HepG2 (cell line): ENCODE results near the gene C19orf73. TPM values are rescaled to one million over a fixed set of nuclear protein-coding genes. Genes with fewer than 3 reads are reported as not detected.

Source experiments
- MAFG ChIP-seq: sonication (generic); formaldehyde crosslinking; IDR thresholded peaks from 2 replicates; pipeline ENCODE4 v1.5.1; 2020; ENCODE audit warnings: mild to moderate bottlenecking, missing genetic modification reagents
- NCOA1 ChIP-seq: sonication (generic); formaldehyde crosslinking; IDR thresholded peaks from 2 replicates; pipeline ENCODE4 v1.9.0; 2021; ENCODE audit warnings: missing genetic modification reagents
- TEAD3 ChIP-seq: optimal IDR thresholded peaks from 2 replicates; pipeline ENCODE3; 2016; ENCODE audit warnings: borderline replicate concordance
- U2AF2 ChIP-seq: fragments of 200-400 bp; formaldehyde crosslinking; IDR thresholded peaks from 2 replicates; pipeline ENCODE4 v1.6.1; 2017; ENCODE audit warnings: low read depth, mild to moderate bottlenecking, low read length
- WIZ ChIP-seq: sonication (generic); formaldehyde crosslinking; IDR thresholded peaks from 2 replicates; pipeline ENCODE4 v1.5.1; 2020; ENCODE audit warnings: mild to moderate bottlenecking, missing genetic modification reagents
- ZFP37 ChIP-seq: sonication (generic); formaldehyde crosslinking; IDR thresholded peaks from 2 replicates; pipeline ENCODE4 v1.4.0; 2020; ENCODE audit warnings: missing genetic modification reagents, borderline replicate concordance
- ZMYM2 ChIP-seq: sonication (generic); formaldehyde crosslinking; IDR thresholded peaks from 2 replicates; pipeline ENCODE4 v1.8.0; 2022; ENCODE audit warnings: mild to moderate bottlenecking, missing genetic modification reagents
- ZNF33A ChIP-seq: sonication (generic); formaldehyde crosslinking; IDR thresholded peaks from 2 replicates; pipeline ENCODE4 v1.5.1; 2020; ENCODE audit warnings: missing genetic modification reagents, mild to moderate bottlenecking, moderate library complexity, borderline replicate concordance
- ZNF44 ChIP-seq: sonication (generic); formaldehyde crosslinking; IDR thresholded peaks from 2 replicates; pipeline ENCODE4 v1.5.1; 2020; ENCODE audit warnings: mild to moderate bottlenecking, missing genetic modification reagents
- ZNF790 ChIP-seq: sonication (generic); formaldehyde crosslinking; IDR thresholded peaks from 2 replicates; pipeline ENCODE4 v1.8.0; 2022; ENCODE audit warnings: missing genetic modification reagents, mild to moderate bottlenecking, borderline replicate concordance
- polyA plus RNA-seq, 8 experiments: library from polyadenylated mRNA; depleted of rRNA in 3 of 8; stranded (reverse) in 7 of 8; unstranded in 1 of 8; fragments of >200 nt; fragmentation: Illumina TruSeq in 4 of 8; extraction: Trizol in 4 of 8; gene quantifications; 2 replicates each; pipeline versions ENCODE4 v1.2.1 to v1.2.3, GENCODE V29; 2011 to 2016; ENCODE audit warnings: low read depth in 4 of 8, missing spikeins in 1 of 8, mixed read lengths in 1 of 8; ENCODE audit not compliant: insufficient read depth in 1 of 8
- total RNA-seq, 5 experiments: library from RNA; depleted of rRNA; stranded (reverse); fragments of >200 nt; fragmentation: Illumina TruSeq; extraction: Trizol; gene quantifications; 2 replicates each; pipeline ENCODE4 v1.2.3, GENCODE V29; 2016; ENCODE audit warnings: low read depth in 1 of 5
- TF ChIP-seq, protein P1 (sequence below): sonication (generic); formaldehyde crosslinking; IDR thresholded peaks from 2 replicates; pipeline ENCODE4 v1.9.0; 2021; ENCODE audit warnings: missing genetic modification reagents, borderline replicate concordance
- TF ChIP-seq, protein P2 (sequence below): sonication (generic); formaldehyde crosslinking; IDR thresholded peaks from 2 replicates; pipeline ENCODE4 v1.4.0; 2020; ENCODE audit warnings: mild to moderate bottlenecking, low read depth, missing genetic modification reagents
- TF ChIP-seq, protein P3 (sequence below): sonication (generic); formaldehyde crosslinking; IDR thresholded peaks from 2 replicates; pipeline ENCODE4 v1.4.0; 2020; ENCODE audit warnings: missing genetic modification reagents
- TF ChIP-seq, protein P4 (sequence below): conservative IDR thresholded peaks from 2 replicates; pipeline ENCODE4 v1.6.1; 2018; ENCODE audit warnings: missing genetic modification reagents
- TF ChIP-seq, protein P5 (sequence below): sonication (generic); formaldehyde crosslinking; IDR thresholded peaks from 2 replicates; pipeline ENCODE4 v1.8.1; 2023; ENCODE audit warnings: mild to moderate bottlenecking, moderate library complexity, missing genetic modification reagents
- TF ChIP-seq, protein P6 (sequence below): sonication (generic); formaldehyde crosslinking; IDR thresholded peaks from 2 replicates; pipeline ENCODE4 v1.4.0; 2020; ENCODE audit warnings: missing genetic modification reagents, borderline replicate concordance

C19orf73 gene
- total and polyA plus RNA-seq, 2 of the 13 experiments (the other 11 are each of a cell fraction or from before 2014, with no cell fraction given): 1.4 to 1.5 TPM

DNA sequence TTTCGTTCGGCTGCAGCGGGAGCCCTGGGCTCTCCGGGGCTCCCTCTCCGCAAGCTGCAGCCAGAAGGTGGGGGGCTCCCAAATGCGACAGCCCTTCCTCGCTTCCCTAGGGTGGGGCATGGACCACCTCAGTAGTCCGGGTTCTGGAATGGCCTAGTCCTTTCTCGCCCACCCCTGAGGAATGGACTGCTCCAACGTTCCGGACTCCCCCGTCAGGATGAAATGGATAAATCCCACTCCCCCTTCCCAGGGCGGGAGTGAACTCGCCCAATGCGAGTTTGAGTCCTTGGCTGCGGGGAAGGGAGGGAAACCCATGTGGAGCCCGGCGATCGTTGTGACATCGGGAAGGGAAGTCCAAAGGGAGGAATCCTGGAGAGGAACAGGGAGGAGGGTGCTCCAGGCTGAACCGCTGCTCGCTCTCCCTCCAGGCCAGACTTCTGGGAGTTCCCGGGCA is 30.7 kb upstream of the C19orf73 start (continued):
- no peak for TF ChIP-seq ZNF33A (CRISPR knock-in tag)
- no peak for TF ChIP-seq ZFP37 (CRISPR knock-in tag)
- 0 out of 2 replicates have a peak, but pooled peaks have one; percentile 41 for TF ChIP-seq ZNF44 (CRISPR knock-in tag)
- TF ChIP-seq, protein P1, sequence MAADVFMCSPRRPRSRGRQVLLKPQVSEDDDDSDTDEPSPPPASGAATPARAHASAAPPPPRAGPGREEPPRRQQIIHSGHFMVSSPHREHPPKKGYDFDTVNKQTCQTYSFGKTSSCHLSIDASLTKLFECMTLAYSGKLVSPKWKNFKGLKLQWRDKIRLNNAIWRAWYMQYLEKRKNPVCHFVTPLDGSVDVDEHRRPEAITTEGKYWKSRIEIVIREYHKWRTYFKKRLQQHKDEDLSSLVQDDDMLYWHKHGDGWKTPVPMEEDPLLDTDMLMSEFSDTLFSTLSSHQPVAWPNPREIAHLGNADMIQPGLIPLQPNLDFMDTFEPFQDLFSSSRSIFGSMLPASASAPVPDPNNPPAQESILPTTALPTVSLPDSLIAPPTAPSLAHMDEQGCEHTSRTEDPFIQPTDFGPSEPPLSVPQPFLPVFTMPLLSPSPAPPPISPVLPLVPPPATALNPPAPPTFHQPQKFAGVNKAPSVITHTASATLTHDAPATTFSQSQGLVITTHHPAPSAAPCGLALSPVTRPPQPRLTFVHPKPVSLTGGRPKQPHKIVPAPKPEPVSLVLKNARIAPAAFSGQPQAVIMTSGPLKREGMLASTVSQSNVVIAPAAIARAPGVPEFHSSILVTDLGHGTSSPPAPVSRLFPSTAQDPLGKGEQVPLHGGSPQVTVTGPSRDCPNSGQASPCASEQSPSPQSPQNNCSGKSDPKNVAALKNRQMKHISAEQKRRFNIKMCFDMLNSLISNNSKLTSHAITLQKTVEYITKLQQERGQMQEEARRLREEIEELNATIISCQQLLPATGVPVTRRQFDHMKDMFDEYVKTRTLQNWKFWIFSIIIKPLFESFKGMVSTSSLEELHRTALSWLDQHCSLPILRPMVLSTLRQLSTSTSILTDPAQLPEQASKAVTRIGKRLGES (CRISPR knock-in tag): no peak
- no peak for TF ChIP-seq MAFG (CRISPR knock-in tag)
- TF ChIP-seq TEAD3 (CRISPR knock-in tag): peak; percentile 12
- TF ChIP-seq ZMYM2 (CRISPR knock-in tag): no peak
- TF ChIP-seq U2AF2: no peak
- TF ChIP-seq WIZ (CRISPR knock-in tag): 0 out of 2 replicates have a peak, but pooled peaks have one; percentile 27
- no peak for TF ChIP-seq ZNF790 (CRISPR knock-in tag)
- TF ChIP-seq, protein P2, sequence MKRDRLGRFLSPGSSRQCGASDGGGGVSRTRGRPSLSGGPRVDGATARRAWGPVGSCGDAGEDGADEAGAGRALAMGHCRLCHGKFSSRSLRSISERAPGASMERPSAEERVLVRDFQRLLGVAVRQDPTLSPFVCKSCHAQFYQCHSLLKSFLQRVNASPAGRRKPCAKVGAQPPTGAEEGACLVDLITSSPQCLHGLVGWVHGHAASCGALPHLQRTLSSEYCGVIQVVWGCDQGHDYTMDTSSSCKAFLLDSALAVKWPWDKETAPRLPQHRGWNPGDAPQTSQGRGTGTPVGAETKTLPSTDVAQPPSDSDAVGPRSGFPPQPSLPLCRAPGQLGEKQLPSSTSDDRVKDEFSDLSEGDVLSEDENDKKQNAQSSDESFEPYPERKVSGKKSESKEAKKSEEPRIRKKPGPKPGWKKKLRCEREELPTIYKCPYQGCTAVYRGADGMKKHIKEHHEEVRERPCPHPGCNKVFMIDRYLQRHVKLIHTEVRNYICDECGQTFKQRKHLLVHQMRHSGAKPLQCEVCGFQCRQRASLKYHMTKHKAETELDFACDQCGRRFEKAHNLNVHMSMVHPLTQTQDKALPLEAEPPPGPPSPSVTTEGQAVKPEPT (CRISPR knock-in tag): no peak
- TF ChIP-seq, protein P3, sequence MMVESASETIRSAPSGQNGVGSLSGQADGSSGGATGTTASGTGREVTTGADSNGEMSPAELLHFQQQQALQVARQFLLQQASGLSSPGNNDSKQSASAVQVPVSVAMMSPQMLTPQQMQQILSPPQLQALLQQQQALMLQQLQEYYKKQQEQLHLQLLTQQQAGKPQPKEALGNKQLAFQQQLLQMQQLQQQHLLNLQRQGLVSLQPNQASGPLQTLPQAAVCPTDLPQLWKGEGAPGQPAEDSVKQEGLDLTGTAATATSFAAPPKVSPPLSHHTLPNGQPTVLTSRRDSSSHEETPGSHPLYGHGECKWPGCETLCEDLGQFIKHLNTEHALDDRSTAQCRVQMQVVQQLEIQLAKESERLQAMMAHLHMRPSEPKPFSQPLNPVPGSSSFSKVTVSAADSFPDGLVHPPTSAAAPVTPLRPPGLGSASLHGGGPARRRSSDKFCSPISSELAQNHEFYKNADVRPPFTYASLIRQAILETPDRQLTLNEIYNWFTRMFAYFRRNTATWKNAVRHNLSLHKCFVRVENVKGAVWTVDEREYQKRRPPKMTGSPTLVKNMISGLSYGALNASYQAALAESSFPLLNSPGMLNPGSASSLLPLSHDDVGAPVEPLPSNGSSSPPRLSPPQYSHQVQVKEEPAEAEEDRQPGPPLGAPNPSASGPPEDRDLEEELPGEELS: no peak
- TF ChIP-seq, protein P4, sequence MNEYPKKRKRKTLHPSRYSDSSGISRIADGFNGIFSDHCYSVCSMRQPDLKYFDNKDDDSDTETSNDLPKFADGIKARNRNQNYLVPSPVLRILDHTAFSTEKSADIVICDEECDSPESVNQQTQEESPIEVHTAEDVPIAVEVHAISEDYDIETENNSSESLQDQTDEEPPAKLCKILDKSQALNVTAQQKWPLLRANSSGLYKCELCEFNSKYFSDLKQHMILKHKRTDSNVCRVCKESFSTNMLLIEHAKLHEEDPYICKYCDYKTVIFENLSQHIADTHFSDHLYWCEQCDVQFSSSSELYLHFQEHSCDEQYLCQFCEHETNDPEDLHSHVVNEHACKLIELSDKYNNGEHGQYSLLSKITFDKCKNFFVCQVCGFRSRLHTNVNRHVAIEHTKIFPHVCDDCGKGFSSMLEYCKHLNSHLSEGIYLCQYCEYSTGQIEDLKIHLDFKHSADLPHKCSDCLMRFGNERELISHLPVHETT (CRISPR knock-in tag): no peak
- TF ChIP-seq, protein P5, sequence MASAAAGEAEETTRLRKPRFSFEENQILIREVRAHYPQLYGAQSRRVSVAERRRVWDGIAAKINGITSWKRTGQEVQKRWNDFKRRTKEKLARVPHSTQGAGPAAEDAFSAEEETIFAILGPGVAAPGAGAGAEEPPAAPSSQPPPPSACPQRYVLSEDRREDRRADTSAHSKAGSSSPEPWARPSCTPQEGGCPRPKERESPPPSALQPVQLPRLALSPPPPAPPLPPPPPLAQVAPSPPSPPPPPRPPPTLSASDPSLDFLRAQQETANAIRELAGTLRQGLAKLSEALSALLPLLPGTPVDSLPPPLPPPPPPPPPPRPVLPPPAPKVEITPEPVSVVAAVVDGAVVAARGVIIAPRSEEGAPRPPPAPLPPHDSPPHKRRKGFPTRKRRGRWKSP (CRISPR knock-in tag): no peak; the same call in 1 of the 2 replicates
- TF ChIP-seq NCOA1: no peak
- TF ChIP-seq, protein P6, sequence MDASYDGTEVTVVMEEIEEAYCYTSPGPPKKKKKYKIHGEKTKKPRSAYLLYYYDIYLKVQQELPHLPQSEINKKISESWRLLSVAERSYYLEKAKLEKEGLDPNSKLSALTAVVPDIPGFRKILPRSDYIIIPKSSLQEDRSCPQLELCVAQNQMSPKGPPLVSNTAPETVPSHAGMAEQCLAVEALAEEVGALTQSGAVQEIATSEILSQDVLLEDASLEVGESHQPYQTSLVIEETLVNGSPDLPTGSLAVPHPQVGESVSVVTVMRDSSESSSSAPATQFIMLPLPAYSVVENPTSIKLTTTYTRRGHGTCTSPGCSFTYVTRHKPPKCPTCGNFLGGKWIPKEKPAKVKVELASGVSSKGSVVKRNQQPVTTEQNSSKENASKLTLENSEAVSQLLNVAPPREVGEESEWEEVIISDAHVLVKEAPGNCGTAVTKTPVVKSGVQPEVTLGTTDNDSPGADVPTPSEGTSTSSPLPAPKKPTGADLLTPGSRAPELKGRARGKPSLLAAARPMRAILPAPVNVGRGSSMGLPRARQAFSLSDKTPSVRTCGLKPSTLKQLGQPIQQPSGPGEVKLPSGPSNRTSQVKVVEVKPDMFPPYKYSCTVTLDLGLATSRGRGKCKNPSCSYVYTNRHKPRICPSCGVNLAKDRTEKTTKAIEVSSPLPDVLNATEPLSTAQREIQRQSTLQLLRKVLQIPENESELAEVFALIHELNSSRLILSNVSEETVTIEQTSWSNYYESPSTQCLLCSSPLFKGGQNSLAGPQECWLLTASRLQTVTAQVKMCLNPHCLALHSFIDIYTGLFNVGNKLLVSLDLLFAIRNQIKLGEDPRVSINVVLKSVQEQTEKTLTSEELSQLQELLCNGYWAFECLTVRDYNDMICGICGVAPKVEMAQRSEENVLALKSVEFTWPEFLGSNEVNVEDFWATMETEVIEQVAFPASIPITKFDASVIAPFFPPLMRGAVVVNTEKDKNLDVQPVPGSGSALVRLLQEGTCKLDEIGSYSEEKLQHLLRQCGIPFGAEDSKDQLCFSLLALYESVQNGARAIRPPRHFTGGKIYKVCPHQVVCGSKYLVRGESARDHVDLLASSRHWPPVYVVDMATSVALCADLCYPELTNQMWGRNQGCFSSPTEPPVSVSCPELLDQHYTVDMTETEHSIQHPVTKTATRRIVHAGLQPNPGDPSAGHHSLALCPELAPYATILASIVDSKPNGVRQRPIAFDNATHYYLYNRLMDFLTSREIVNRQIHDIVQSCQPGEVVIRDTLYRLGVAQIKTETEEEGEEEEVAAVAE (CRISPR knock-in tag): peak; percentile 22; the same call in 1 of the 2 replicates
